ENCODE results near the gene ASIC4.

- TF ChIP-seq, protein P1, sequence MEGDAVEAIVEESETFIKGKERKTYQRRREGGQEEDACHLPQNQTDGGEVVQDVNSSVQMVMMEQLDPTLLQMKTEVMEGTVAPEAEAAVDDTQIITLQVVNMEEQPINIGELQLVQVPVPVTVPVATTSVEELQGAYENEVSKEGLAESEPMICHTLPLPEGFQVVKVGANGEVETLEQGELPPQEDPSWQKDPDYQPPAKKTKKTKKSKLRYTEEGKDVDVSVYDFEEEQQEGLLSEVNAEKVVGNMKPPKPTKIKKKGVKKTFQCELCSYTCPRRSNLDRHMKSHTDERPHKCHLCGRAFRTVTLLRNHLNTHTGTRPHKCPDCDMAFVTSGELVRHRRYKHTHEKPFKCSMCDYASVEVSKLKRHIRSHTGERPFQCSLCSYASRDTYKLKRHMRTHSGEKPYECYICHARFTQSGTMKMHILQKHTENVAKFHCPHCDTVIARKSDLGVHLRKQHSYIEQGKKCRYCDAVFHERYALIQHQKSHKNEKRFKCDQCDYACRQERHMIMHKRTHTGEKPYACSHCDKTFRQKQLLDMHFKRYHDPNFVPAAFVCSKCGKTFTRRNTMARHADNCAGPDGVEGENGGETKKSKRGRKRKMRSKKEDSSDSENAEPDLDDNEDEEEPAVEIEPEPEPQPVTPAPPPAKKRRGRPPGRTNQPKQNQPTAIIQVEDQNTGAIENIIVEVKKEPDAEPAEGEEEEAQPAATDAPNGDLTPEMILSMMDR (IDR thresholded peaks at IDR 0.05; ENCODE audit: control extremely low read depth in 1 of 3, insufficient read depth in 1 of 3, low read depth in 1 of 3, low read length in 3 of 3) = no peak
- no peak for TF ChIP-seq SP4 (IDR thresholded peaks at IDR 0.05; ENCODE audit: low read length)
These were observed 48.4 kb upstream of the ASIC4 start for GRCh38 chr2:219465659-219466561.
